SKM-1 treated with dmso at 0.1 percent for 144 hours (cell line): ENCODE measurements around the gene DOLPP1.
A peak's percentile ranks its signal among the peaks of the same experiment; 100 is the strongest.

ENCODE experiments used
- DNase-seq: peaks from one replicate; lab custom pipeline; 2025; ENCODE audit not compliant: unreplicated experiment; lab: John Stamatoyannopoulos, UW

The DOLPP1 gene

DNA sequence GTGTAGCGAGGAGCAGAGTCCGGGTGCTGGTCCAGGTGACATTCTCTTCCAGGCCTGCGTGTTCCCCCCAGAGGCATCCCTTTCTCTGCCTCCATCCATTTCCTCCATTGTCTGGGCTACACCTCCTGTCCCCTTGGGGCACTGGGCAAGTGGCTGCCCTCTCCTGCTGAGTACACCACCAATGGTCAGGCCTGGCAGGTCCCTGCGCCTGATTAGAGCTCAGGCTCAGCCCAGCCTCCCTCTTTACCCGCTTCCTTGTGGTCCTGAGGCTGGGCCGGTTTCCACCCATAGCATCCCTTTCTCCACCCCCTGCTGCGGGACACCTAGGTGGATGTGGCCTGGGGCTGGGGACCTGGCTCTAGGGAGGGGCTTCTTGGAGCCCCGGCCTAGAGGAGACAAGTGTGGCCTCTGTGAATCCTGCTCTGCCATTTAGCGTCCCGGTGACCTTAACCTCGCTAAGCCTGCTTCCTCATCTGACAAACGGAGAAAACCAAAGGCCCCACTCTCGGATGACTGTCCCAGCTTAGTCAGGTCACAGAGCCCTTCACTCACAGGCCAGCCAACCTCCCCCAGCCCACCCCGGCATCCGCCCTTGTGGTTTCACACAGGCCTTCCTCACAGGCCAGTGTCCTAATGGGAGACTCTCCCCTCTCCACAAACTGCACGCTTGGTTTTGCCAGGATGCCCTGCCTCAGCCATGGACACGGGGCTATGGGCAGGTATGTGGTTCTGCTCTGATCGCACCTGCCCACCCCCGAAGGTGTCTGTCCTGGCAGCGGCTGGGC, 12.9 kb downstream of the DOLPP1 start:
- no peak for DNase-seq

DNA sequence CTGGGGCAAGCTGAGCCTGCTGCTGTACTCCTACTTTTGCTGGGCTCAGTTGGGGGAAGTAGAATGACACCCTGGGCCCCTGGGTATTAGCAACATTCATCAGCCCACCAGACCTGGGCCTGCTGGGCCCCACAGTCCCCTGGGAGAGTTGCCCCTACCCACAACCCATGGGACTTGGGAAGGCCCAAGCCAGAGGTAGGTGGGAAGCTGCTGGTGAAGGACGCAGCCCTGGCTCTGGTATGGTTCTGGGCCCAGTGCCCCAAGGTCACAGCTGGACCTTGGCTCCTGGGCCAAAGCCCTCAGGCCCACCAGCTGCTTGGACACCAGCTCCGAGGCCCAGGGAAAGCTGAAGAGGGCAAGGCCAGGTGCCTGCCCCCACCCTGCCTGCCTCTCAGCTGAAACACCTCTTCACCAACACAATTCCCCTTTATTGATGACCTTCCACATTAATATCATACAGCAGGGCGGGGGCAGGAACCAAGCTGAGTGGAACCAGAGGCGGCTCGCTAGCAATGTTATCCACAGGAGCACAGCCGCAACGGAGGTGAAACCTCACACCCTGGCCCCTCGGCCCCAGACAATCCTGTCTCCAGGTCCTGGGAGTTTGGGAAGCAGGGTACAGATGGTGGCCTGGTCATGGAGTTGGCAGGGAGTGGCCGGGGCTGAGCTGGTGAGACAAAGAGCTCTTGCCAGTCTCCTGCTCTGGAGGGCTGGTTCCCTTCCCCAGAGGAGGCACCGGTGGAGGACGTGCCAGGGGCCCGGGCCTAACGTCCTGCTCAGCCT, 13.7 kb downstream of the DOLPP1 start:
- no peak for DNase-seq

GRCh38 chr9:129095170-129095667, 14.3 kb downstream of the DOLPP1 start:
- DNase-seq: no peak

DNA sequence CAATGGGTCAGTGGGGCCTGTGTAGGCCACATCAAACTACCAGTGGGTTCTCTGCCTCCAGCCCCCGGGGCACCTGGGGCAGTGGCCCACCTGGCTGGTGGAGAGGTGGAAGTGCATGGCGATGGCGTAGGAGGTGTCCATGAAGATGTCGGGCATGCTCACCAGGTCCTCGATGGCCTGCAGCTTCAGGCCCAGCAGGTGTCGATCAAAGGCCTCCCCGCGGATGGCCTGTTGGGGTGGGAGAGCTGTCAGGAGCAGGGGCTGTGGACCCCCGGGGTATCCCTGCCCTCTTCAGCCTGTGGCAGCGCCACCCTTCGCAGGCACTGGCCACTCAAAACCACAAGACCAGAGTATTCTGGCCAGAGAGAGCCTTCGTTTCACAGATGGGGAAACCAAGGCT, 15.0 kb downstream of the DOLPP1 start:
- DNase-seq: no peak

GRCh38 chr9:129097671-129098306, 16.9 kb downstream of the DOLPP1 start:
- DNase-seq: no peak

GRCh38 chr9:129098328-129098727, 17.4 kb downstream of the DOLPP1 start:
- DNase-seq: no peak

DNA sequence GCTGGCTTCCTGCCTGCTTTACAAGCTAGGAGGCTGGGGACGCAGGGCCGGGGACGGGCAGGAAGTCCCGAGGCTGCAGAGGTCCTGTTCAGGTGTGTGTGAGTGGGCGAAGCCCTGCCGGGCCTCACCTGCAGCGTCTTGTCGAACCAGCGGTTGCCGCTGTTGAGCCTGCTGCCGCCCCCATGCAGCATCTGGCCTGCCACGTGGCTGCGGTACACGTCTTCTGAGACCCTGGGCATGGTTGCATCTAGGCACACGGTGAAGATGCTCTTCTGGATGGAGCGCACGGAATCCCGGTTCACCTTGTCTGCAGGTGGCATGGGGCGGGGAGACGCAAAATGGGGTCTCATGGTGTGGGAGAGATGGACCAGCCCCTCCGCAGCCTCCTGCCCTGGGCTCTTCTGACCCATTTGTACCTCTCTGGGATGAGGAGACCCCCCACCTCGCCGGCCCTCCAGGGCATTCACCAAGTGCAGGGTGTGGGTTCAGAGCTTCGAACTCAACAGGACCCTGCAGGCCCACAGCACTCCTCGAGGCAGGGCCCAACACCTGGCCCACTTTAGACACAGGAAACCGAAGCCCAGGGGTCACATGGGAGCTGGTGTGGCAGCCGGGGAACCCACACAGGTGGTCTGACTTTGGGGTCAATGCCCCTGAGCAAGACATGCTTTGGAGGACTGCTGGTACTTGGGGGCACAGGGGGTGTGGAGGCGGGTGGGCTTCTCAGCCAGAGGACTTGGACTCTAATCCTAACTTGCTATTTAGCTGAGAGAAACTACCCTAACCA, 19.7 kb downstream of the DOLPP1 start:
- DNase-seq: no peak

GRCh38 chr9:129101279-129101678, 20.4 kb downstream of the DOLPP1 start:
- no peak for DNase-seq

GRCh38 chr9:129102095-129102525, 21.2 kb downstream of the DOLPP1 start:
- no peak for DNase-seq

- peak; percentile 55 for DNase-seq
These were observed 22.1 kb downstream of the DOLPP1 start for GRCh38 chr9:129102791-129103594.

GRCh38 chr9:129103595-129103965, 22.7 kb downstream of the DOLPP1 start:
- no peak for DNase-seq

DNA sequence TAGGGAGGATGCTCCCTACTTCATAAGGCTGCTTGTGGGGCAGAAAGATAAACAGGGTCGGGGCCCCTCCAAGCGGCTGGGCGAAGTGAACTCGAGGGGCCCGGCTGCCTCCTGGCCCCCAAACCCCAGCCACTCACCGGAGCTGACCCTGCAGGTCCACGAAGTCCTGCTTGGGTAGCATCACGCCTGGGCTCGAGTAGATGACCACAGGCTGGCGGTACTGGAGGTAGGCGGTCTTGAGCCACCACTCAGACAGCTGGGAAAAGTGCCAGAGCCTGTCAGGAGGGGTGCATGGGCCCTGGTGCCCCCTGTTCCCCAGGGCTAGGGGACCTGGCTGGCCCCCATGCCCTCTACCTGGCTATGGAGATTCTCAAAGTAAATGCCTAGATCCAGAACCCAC, 23.1 kb downstream of the DOLPP1 start:
- DNase-seq: no peak

- no peak for DNase-seq
These were observed 25.2 kb downstream of the DOLPP1 start for GRCh38 chr9:129105857-129106694.

DNA sequence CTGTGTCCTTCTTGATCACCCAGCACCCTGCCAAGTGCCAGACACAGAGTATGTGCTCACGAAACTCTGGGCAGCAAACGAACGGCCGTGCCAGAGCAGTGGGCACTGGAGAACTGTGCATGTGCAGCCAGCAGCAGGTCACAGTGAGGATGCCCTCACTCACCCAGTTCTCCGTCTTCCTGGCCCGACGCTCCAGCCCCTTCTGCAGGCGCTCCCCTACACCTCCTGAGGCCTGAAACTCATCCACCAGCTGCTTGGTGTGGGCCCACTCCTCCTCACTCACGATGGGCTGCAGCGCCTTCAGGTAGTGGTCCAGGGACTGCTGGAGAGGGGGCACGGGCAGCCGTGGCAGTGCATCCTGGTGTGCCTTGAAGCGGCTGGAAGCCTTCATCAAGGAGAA, 26.7 kb downstream of the DOLPP1 start:
- DNase-seq: no peak

DNA sequence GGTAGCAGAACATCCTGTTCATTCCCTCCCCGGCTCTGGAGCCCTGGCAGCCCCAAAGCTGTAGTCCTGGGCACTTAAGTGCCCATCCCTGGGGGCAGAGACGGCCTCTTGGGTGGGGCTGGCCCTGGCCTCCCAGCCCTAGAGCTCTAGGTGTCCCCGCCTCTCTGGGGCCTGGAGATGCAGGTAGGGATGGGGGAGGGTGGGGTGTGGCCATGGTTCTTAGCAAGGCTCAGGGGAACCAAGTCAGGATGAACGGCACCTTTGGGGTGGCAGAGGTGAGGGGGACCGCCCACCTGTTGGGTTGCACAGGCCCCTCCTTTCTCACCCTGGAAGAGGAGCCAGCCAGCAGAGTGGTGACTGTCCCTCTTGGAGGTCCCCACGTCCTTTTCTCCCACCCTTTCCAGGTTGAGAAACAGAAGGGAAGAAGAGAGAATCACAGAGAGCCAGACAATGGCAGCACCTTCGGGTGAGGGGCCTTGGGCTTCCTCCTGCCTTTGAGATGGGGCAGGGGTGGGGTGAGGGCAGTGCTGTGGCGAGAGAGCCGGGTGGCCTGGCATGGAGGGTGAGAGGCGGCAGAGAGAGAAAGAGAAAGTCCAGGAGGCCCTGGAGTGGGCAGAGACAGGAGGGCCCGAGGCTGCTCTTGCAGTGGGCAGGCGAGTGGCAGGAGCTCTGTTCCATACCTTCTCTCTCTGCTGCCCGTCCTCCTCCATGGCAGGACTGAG, 27.3 kb downstream of the DOLPP1 start:
- no peak for DNase-seq

DNA sequence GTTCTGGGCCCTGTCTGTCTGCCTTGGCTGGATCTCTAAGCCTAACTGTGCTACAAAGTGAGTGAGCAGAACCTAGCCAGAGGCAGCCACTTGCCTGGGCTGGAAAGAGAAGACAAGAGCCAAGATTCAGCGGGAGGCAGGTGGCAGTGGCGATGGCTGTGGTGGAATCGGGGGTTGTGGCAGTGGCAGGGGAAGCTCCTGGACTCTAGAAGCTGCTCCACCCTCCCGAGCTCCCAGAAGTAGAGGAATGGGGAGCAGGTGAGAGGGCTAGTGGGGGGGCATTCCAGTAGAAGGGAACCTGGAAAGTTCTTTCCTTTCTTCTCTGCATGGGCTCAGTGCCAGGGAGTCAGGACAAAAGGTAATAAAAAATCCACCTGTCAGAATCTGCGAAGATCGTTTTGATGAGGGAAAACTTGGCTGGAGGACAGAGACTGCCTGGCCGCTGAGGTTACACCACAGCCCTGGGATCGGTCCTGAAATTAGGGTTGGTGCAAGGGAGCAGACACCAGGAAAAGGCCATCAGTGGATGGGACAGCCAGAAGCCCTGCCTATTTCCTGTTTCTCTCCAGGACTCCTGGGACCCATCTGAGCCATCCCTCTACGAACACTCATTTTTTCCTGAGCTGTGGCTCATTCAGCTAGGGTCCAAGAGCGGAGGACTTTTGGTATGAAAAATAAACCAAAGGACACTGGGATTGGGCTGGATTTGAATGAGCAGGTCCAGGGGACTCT, 28.1 kb downstream of the DOLPP1 start:
- DNase-seq: no peak

- peak; percentile 67 for DNase-seq
These were observed 28.6 kb downstream of the DOLPP1 start for GRCh38 chr9:129109537-129109903.
